ENCODE measurements around the gene APBA3.

The APBA3 gene

GRCh38 chr19:3725640-3726310 is 35.7 kb downstream of the APBA3 start:
- H3K4me3 ChIP-seq (ENCODE audit: control insufficient read depth, low read depth, low read length), result no peak overlapping the region
- TF ChIP-seq CTCF (conservative IDR thresholded peaks at IDR 0.05; ENCODE audit: control insufficient read depth, insufficient read depth, low read depth, low read length), result no peak
- no peak for DNase-seq (ENCODE audit: low read depth)

DNA sequence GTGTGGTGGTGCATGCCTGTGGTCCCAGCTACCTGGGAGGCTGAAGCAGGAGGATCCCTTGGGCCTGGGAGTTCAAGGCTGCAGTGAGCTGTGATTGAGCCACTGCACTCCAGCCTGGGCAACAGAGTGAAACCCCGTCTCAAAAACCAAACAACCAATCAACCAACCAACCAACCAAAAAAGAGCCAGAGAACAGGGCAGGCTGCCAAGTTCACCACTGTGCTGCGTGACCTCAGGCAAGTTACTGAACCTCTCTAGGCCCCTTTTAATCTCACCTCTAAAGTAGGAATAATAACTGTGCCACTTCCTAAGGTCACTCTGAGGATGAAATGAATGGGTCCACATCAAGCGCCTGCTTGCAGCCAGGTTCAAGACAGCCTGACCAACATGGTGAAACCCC is 36.4 kb downstream of the APBA3 start:
- no peak overlapping the region for H3K4me3 ChIP-seq (ENCODE audit: control insufficient read depth, low read depth, low read length)
- no peak for TF ChIP-seq CTCF (conservative IDR thresholded peaks at IDR 0.05; ENCODE audit: control insufficient read depth, insufficient read depth, low read depth, low read length)
- no peak for DNase-seq (ENCODE audit: low read depth)

DNA sequence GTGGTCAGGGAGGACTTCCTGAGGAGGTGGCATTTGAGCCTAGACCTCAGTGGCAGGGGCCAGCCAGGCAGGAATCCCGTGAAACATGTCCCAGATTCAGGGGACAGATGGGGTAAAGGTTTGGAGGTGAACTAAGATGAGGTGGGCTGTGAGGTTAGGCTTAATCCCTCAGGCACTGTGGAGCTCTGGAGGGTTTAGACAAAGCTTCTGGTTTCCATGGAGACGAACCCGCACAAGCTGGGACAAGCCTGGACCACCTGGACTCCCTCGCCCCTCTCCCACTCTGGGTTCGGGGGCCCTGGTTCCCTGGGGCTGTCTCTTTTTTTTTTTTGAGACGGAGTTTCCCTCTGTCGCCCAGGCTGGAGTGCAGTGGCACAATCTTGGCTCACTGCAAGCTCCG is 37.6 kb downstream of the APBA3 start:
- no peak for DNase-seq (ENCODE audit: low read depth)
- no peak overlapping the region for H3K4me3 ChIP-seq (ENCODE audit: control insufficient read depth, low read depth, low read length)
- TF ChIP-seq CTCF (conservative IDR thresholded peaks at IDR 0.05; ENCODE audit: control insufficient read depth, insufficient read depth, low read depth, low read length), result no peak

GRCh38 chr19:3723110-3723488 is 38.4 kb downstream of the APBA3 start:
- no peak overlapping the region for H3K4me3 ChIP-seq (ENCODE audit: control insufficient read depth, low read depth, low read length)
- no peak for TF ChIP-seq CTCF (conservative IDR thresholded peaks at IDR 0.05; ENCODE audit: control insufficient read depth, insufficient read depth, low read depth, low read length)
- DNase-seq (ENCODE audit: low read depth), result no peak

- H3K4me3 ChIP-seq (ENCODE audit: control insufficient read depth, low read depth, low read length), result no peak overlapping the region
These were observed 38.9 kb downstream of the APBA3 start for GRCh38 chr19:3722443-3723109.

GRCh38 chr19:3721887-3722442 is 39.5 kb downstream of the APBA3 start:
- no peak overlapping the region for H3K4me3 ChIP-seq (ENCODE audit: control insufficient read depth, low read depth, low read length)
- no peak for DNase-seq (ENCODE audit: low read depth)
- no peak for TF ChIP-seq CTCF (conservative IDR thresholded peaks at IDR 0.05; ENCODE audit: control insufficient read depth, insufficient read depth, low read depth, low read length)

More at GRCh38 chr19:3722443-3723109, 38.9 kb downstream of the APBA3 start:
- no peak for TF ChIP-seq CTCF (conservative IDR thresholded peaks at IDR 0.05; ENCODE audit: control insufficient read depth, insufficient read depth, low read depth, low read length)
- DNase-seq (ENCODE audit: low read depth), result no peak
